HG03575 (cell line): ENCODE results near the gene GRIK1.

Source experiments
- ATAC-seq: cut with Tn5 transposase; IDR thresholded peaks from one replicate; pipeline ENCODE4 v1.9.1; 2021; ENCODE audit not compliant: unreplicated experiment, insufficient number of reproducible peaks, low FRiP score; ENCODE audit errors: extremely low read depth

The GRIK1 gene

GRCh38 chr21:29696937-29697336 lies 242.9 kb downstream of the GRIK1 start:
- ATAC-seq, result no peak

GRCh38 chr21:29691616-29692491 lies 247.9 kb downstream of the GRIK1 start:
- ATAC-seq, result no peak

- no peak for ATAC-seq
Observed at GRCh38 chr21:29689753-29690152, 250.0 kb downstream of the GRIK1 start.

- no peak for ATAC-seq
Observed at GRCh38 chr21:29684106-29684505, 255.7 kb downstream of the GRIK1 start.

- ATAC-seq, result no peak
Observed at GRCh38 chr21:29682800-29683199, 257.0 kb downstream of the GRIK1 start.

GRCh38 chr21:29680273-29680672 lies 259.5 kb downstream of the GRIK1 start:
- no peak for ATAC-seq

GRCh38 chr21:29678626-29679025 lies 261.2 kb downstream of the GRIK1 start:
- ATAC-seq, result no peak

- no peak for ATAC-seq
Observed at GRCh38 chr21:29677326-29677725, 262.5 kb downstream of the GRIK1 start.

- no peak for ATAC-seq
Observed at GRCh38 chr21:29676395-29676794, 263.4 kb downstream of the GRIK1 start.

- no peak for ATAC-seq
Observed at GRCh38 chr21:29675451-29675850, 264.3 kb downstream of the GRIK1 start.

GRCh38 chr21:29674343-29674742 lies 265.5 kb downstream of the GRIK1 start:
- ATAC-seq, result no peak

GRCh38 chr21:29673096-29673610 lies 266.6 kb downstream of the GRIK1 start:
- ATAC-seq, result no peak

GRCh38 chr21:29671728-29672127 lies 268.1 kb downstream of the GRIK1 start:
- no peak for ATAC-seq

GRCh38 chr21:29670228-29670627 lies 269.6 kb downstream of the GRIK1 start:
- no peak for ATAC-seq

- ATAC-seq, result peak; percentile 46
Observed at GRCh38 chr21:29669416-29669815, 270.4 kb downstream of the GRIK1 start.

GRCh38 chr21:29667651-29668050 lies 272.1 kb downstream of the GRIK1 start:
- no peak for ATAC-seq

GRCh38 chr21:29664615-29665014 lies 275.2 kb downstream of the GRIK1 start:
- ATAC-seq, result no peak

- ATAC-seq, result no peak
Observed at GRCh38 chr21:29661672-29662442, 277.9 kb downstream of the GRIK1 start.

GRCh38 chr21:29660047-29660720 lies 279.6 kb downstream of the GRIK1 start:
- no peak for ATAC-seq

GRCh38 chr21:29658934-29659203 lies 280.9 kb downstream of the GRIK1 start:
- no peak for ATAC-seq
